Ishikawa (cell line): ENCODE data around the gene RNF10.

Source experiments
- CREB1 ChIP-seq: IDR thresholded peaks from 2 replicates; pipeline ENCODE4 v1.6.1; 2012; ENCODE audit warnings: low read depth
- EP300 ChIP-seq: IDR thresholded peaks from 2 replicates; pipeline ENCODE4 v1.6.1; 2012; ENCODE audit warnings: borderline replicate concordance
- FOXM1 ChIP-seq: IDR thresholded peaks from 2 replicates; pipeline ENCODE4 v1.6.1; 2012; ENCODE audit warnings: low read depth, borderline replicate concordance
- MAX ChIP-seq: IDR thresholded peaks from 2 replicates; pipeline ENCODE4 v1.6.1; 2012
- TAF1 ChIP-seq: IDR thresholded peaks from 2 replicates; pipeline ENCODE4 v1.6.1; 2012; ENCODE audit warnings: low read depth, mild to moderate bottlenecking
- USF1 ChIP-seq: IDR thresholded peaks from 2 replicates; pipeline ENCODE4 v1.6.1; 2012
- YY1 ChIP-seq: IDR thresholded peaks from 2 replicates; pipeline ENCODE4 v1.6.1; 2012; ENCODE audit warnings: low read depth
- TF ChIP-seq, protein P1 (sequence below): IDR thresholded peaks from 2 replicates; pipeline ENCODE4 v1.6.1; 2012; ENCODE audit warnings: low read depth, mild to moderate bottlenecking

DNA sequence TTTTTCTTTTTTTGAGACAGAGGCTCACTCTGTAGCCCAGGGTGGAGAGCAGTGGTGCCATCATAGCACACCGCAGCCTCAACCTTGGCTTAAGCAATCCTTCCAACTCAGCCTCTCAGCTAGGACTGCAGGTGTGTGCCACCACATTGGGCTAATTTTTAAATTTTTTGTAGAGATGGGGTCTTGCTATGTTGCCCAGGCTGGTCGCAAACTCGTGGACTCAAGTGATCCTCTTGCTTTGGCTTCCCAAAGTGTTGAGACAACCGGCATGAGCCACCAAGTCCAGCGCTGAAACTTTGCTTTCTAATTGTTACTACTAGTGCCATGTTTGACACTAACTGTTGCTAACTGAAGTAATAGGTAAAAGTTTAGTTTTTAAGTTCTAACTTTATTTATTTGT lies 8.0 kb downstream of the RNF10 start:
- TF ChIP-seq EP300 = no peak
- TF ChIP-seq TAF1 = no peak
- TF ChIP-seq YY1 = no peak
- no peak for TF ChIP-seq MAX
- TF ChIP-seq, protein P1, sequence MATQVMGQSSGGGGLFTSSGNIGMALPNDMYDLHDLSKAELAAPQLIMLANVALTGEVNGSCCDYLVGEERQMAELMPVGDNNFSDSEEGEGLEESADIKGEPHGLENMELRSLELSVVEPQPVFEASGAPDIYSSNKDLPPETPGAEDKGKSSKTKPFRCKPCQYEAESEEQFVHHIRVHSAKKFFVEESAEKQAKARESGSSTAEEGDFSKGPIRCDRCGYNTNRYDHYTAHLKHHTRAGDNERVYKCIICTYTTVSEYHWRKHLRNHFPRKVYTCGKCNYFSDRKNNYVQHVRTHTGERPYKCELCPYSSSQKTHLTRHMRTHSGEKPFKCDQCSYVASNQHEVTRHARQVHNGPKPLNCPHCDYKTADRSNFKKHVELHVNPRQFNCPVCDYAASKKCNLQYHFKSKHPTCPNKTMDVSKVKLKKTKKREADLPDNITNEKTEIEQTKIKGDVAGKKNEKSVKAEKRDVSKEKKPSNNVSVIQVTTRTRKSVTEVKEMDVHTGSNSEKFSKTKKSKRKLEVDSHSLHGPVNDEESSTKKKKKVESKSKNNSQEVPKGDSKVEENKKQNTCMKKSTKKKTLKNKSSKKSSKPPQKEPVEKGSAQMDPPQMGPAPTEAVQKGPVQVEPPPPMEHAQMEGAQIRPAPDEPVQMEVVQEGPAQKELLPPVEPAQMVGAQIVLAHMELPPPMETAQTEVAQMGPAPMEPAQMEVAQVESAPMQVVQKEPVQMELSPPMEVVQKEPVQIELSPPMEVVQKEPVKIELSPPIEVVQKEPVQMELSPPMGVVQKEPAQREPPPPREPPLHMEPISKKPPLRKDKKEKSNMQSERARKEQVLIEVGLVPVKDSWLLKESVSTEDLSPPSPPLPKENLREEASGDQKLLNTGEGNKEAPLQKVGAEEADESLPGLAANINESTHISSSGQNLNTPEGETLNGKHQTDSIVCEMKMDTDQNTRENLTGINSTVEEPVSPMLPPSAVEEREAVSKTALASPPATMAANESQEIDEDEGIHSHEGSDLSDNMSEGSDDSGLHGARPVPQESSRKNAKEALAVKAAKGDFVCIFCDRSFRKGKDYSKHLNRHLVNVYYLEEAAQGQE = no peak
- TF ChIP-seq USF1 = no peak
- TF ChIP-seq FOXM1 = no peak
- no peak for TF ChIP-seq CREB1
